ENCODE results near the gene FOXF1.

FOXF1 gene

GRCh38 chr16:86494565-86495356 is 15.6 kb upstream of the FOXF1 start:
- no peak for DNase-seq (ENCODE audit: low spot score)
- TF ChIP-seq CTCF (conservative IDR thresholded peaks at IDR 0.05; ENCODE audit: low read depth): no peak
- H3K27ac ChIP-seq: no peak overlapping the region
- ChIA-PET CTCF (no interaction called here), POLR2A (ENCODE audit: low non-redundant PET) (no interaction called here)

GRCh38 chr16:86495357-86495701 is 15.0 kb upstream of the FOXF1 start:
- no peak for DNase-seq (ENCODE audit: low spot score)
- ChIA-PET POLR2A (ENCODE audit: low non-redundant PET) (no interaction called here), CTCF (no interaction called here)
- H3K27ac ChIP-seq: no peak overlapping the region
- no peak for TF ChIP-seq CTCF (conservative IDR thresholded peaks at IDR 0.05; ENCODE audit: low read depth)

DNA sequence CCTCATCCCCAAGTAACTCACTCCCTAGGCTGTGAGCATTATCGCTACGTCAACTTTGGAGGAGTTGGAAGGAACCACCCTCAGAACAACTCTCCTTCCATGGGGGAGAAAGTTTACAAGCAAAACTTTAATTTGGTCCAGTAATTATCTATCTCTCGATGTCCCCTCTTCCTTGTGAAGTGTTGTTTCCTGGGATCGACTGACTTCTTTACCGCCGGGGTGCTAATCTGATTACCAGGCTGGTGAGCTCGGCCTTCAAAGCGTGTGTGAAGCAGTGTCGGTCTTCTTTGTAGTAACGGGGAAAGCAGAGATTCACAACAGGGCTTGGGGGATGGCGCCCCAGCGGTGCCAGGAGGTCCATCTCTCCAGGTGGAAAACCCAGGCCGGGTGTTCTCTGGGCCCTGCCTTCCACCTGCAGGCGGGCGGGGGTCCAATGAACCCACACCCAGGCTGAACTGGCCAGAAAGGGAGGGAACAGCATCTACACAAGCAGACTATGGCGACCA is 14.5 kb upstream of the FOXF1 start:
- TF ChIP-seq CTCF (conservative IDR thresholded peaks at IDR 0.05; ENCODE audit: low read depth): no peak
- CTCF ChIA-PET: no interaction called here
- no peak overlapping the region for H3K27ac ChIP-seq
- DNase-seq (ENCODE audit: low spot score): no peak
- POLR2A ChIA-PET (ENCODE audit: low non-redundant PET): no interaction called here

- ChIA-PET POLR2A (ENCODE audit: low non-redundant PET) (no interaction called here), CTCF (interaction anchor here (0.5 kb wide), 1 partner anchor 22 kb away, joined by 3 read pairs; no protein-coding TSS in a partner anchor)
- DNase-seq (ENCODE audit: low spot score): no peak
- H3K27ac ChIP-seq: no peak overlapping the region
- no peak for TF ChIP-seq CTCF (conservative IDR thresholded peaks at IDR 0.05; ENCODE audit: low read depth)
Observed at GRCh38 chr16:86496262-86496928, 13.9 kb upstream of the FOXF1 start.

- DNase-seq (ENCODE audit: low spot score): no peak
- no peak for TF ChIP-seq CTCF (conservative IDR thresholded peaks at IDR 0.05; ENCODE audit: low read depth)
- POLR2A ChIA-PET (ENCODE audit: low non-redundant PET): no interaction called here
- H3K27ac ChIP-seq: no peak overlapping the region
- CTCF ChIA-PET: interaction anchor here (0.5 kb wide), 1 partner anchor 21 kb away, joined by 3 read pairs; no protein-coding TSS in a partner anchor
Observed at GRCh38 chr16:86496929-86497461, 13.3 kb upstream of the FOXF1 start.

- H3K27ac ChIP-seq: no peak overlapping the region
- DNase-seq (ENCODE audit: low spot score): no peak
- ChIA-PET POLR2A (ENCODE audit: low non-redundant PET) (no interaction called here), CTCF (no interaction called here)
- TF ChIP-seq CTCF (conservative IDR thresholded peaks at IDR 0.05; ENCODE audit: low read depth): no peak
Observed at GRCh38 chr16:86497551-86498021, 12.7 kb upstream of the FOXF1 start.
